Activated T-cell treated with anti-CD3 and anti-CD28 coated beads, Interleukin-2, amount 50 U/mL, for 48 hours (primary cell): ENCODE results near the gene ADAT1.
A peak's percentile ranks its signal among the peaks of the same experiment; 100 is the strongest.

Experiments
- DNase-seq, 2 experiments: peaks; one replicate each; pipeline ENCODE4 v3.0.0-alpha.2; 2020

Gene ADAT1

GRCh38 chr16:75622761-75623605, at the start of gene ADAT1:
Gene ADAT1 (minus strand): TSS chr16:75623281. CDS start chr16:75620799, 2,482 bp downstream.
- peak; percentile 96 to 98 for DNase-seq

GRCh38 chr16:75667503-75667902, 44.4 kb upstream of the ADAT1 start:
- DNase-seq = no peak

- no peak for DNase-seq
Observed at GRCh38 chr16:75660726-75661302, 37.7 kb upstream of the ADAT1 start.

- DNase-seq = no peak
Observed at GRCh38 chr16:75660321-75660720, 37.2 kb upstream of the ADAT1 start.

- no peak for DNase-seq
Observed at GRCh38 chr16:75658175-75658574, 35.1 kb upstream of the ADAT1 start.

GRCh38 chr16:75653922-75654321, 30.8 kb upstream of the ADAT1 start:
- DNase-seq = no peak

GRCh38 chr16:75648265-75649076, 25.4 kb upstream of the ADAT1 start:
- DNase-seq = peak; percentile 88 to 91

GRCh38 chr16:75647492-75648264, 24.6 kb upstream of the ADAT1 start, which contains the start of the genes KARS1 and TERF2IP:
Gene KARS1 (minus strand): TSS chr16:75647665. CDS start chr16:75647639, 26 bp downstream.
Gene TERF2IP (plus strand): TSS chr16:75647773. CDS start chr16:75647883, 110 bp downstream.
- DNase-seq = peak; percentile 92 to 96

- no peak for DNase-seq
Observed at GRCh38 chr16:75647112-75647491, 24.0 kb upstream of the ADAT1 start.

GRCh38 chr16:75644240-75645012, 21.3 kb upstream of the ADAT1 start:
- DNase-seq = no peak

GRCh38 chr16:75640598-75640997, 17.5 kb upstream of the ADAT1 start:
- no peak for DNase-seq

- no peak for DNase-seq
Observed at GRCh38 chr16:75635036-75635435, 12.0 kb upstream of the ADAT1 start.

- DNase-seq = no peak
Observed at GRCh38 chr16:75632857-75633256, 9.8 kb upstream of the ADAT1 start.

- DNase-seq = no peak
Observed at GRCh38 chr16:75630052-75630451, 7.0 kb upstream of the ADAT1 start.

- DNase-seq = no peak
Observed at GRCh38 chr16:75629132-75629531, 6.1 kb upstream of the ADAT1 start.

GRCh38 chr16:75628351-75628750, 5.3 kb upstream of the ADAT1 start:
- DNase-seq = no peak

- DNase-seq = no peak
Observed at GRCh38 chr16:75627851-75628250, 4.8 kb upstream of the ADAT1 start.

GRCh38 chr16:75626806-75627205, 3.7 kb upstream of the ADAT1 start:
- DNase-seq = no peak

GRCh38 chr16:75624921-75625334, 1.8 kb upstream of the ADAT1 start:
- no peak for DNase-seq

GRCh38 chr16:75621170-75621477, 2.0 kb downstream of the ADAT1 start:
- no peak for DNase-seq

- peak; percentile 45 to 54 for DNase-seq
Observed at GRCh38 chr16:75620326-75621169, 2.5 kb downstream of the ADAT1 start.
